Esophagus muscularis mucosa (tissue), 4 donors: Measurements from ENCODE around the gene ACSS1.

ENCODE experiments used
- EP300 ChIP-seq: sonication (generic); formaldehyde crosslinking; IDR thresholded peaks from one replicate; pipeline ENCODE4 v1.6.1; 2017; ENCODE audit warnings: antibody characterized with exemption
- POLR2A ChIP-seq: fragments of 450-650 bp; IDR thresholded peaks from one replicate; pipeline ENCODE4 v1.6.1; 2017; ENCODE audit warnings: antibody characterized with exemption, moderate library complexity, mild to moderate bottlenecking, low read depth
- POLR2AphosphoS5 ChIP-seq, 2 donors: sonication (generic); formaldehyde crosslinking; IDR thresholded peaks; one replicate each; pipeline ENCODE4 v1.6.1; 2017; ENCODE audit warnings: antibody characterized with exemption in 2 of 2
- TF ChIP-seq, protein P1 (sequence below), 3 experiments: fragments of 200-600 bp in 2 of 3; fragments of 450-650 bp in 1 of 3; sonication (generic) in 2 of 3; IDR thresholded peaks; one replicate each; pipeline ENCODE4 v1.5.1; 2017 to 2019; ENCODE audit warnings: antibody characterized with exemption in 3 of 3, mild to moderate bottlenecking in 2 of 3, moderate library complexity in 1 of 3

DNA sequence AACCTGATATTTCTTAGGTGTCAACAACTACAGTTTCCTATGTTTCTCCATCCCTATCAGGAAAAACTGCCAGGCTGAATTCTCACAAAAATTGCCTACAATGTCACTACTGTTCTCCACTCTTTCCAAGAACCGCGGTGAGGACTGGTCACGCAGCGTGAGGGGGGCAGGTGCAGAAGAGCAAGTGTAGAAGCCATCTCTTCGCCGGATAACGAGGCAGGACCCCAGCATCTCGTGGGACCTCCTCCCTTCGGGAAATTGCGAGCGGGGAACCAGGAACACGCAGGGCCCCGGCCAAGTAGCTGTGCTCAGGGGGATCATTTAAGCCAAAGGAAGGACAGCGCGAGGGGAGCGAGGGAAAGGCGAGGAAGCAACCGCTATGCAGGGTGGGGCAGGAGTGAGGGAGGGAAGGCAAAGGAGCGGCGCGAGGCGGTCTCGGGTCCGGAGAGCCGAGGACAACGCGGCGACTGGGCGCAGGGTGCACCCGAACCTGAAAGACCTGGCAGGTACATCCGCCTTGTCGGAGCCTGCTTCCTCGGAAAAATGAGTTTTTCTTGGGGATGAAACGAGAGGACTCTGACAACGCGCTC lies 65.9 kb downstream of the ACSS1 start:
- TF ChIP-seq, protein P1, sequence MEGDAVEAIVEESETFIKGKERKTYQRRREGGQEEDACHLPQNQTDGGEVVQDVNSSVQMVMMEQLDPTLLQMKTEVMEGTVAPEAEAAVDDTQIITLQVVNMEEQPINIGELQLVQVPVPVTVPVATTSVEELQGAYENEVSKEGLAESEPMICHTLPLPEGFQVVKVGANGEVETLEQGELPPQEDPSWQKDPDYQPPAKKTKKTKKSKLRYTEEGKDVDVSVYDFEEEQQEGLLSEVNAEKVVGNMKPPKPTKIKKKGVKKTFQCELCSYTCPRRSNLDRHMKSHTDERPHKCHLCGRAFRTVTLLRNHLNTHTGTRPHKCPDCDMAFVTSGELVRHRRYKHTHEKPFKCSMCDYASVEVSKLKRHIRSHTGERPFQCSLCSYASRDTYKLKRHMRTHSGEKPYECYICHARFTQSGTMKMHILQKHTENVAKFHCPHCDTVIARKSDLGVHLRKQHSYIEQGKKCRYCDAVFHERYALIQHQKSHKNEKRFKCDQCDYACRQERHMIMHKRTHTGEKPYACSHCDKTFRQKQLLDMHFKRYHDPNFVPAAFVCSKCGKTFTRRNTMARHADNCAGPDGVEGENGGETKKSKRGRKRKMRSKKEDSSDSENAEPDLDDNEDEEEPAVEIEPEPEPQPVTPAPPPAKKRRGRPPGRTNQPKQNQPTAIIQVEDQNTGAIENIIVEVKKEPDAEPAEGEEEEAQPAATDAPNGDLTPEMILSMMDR (IDR thresholded peaks at IDR 0.05) = no peak
- TF ChIP-seq POLR2A = no peak
- no peak for TF ChIP-seq POLR2AphosphoS5 (IDR thresholded peaks at IDR 0.05)
- TF ChIP-seq EP300 = no peak
